H1 (cell line): ENCODE results near the gene BCAS3.

Experiments
- BRCA1 ChIP-seq: IDR thresholded peaks from 2 replicates; pipeline ENCODE4 v1.6.1; 2012; ENCODE audit warnings: low read depth, low read length, improper control_type of control experiment
- GABPA ChIP-seq: IDR thresholded peaks from 2 replicates; pipeline ENCODE4 v1.6.1; 2011; ENCODE audit warnings: mild to moderate bottlenecking, low read length, moderate library complexity, borderline replicate concordance; ENCODE audit not compliant: insufficient read depth
- JUN ChIP-seq: IDR thresholded peaks from 2 replicates; pipeline ENCODE4 v1.6.1; 2011; ENCODE audit warnings: low read depth, mild to moderate bottlenecking, improper control_type of control experiment, low read length
- POLR2A ChIP-seq, 2 experiments: IDR thresholded peaks; 1 replicate in 1 of 2; 2 replicates in 1 of 2; pipeline ENCODE4 v1.6.1; 2011; ENCODE audit warnings: low read depth in 2 of 2, low read length in 2 of 2, mild to moderate bottlenecking in 2 of 2; ENCODE audit errors: control extremely low read depth in 1 of 2
- POLR2AphosphoS5 ChIP-seq: IDR thresholded peaks from 2 replicates; pipeline ENCODE4 v1.6.1; 2011; ENCODE audit warnings: low read depth, low read length
- SP1 ChIP-seq: IDR thresholded peaks from 2 replicates; pipeline ENCODE4 v1.6.1; 2011; ENCODE audit warnings: low read depth, low read length
- TCF12 ChIP-seq: IDR thresholded peaks from 2 replicates; pipeline ENCODE4 v1.6.1; 2011; ENCODE audit warnings: low read depth, mild to moderate bottlenecking, low read length
- TF ChIP-seq, protein P1 (sequence below): IDR thresholded peaks from 2 replicates; pipeline ENCODE4 v1.6.1; 2011; ENCODE audit warnings: low read depth, mild to moderate bottlenecking, low read length; ENCODE audit not compliant: insufficient read depth

DNA sequence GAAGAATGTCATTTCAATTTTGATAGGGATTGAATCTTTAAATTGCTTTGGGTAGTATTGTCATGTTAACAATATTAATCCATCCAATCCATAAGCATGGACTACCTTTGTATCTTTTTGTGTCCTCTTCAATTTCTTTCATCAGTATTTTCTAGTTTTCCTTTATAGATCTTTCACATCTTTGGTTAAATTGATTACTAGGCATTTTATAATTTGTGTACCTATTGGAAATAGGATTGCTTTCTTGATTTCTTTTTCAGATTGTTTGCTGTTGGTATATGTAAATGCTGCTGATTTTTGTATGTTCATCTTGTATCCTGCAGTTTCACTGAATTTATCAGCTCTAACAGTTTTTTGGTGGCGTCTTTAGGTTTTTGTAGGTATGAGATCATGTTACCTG, 24.1 kb upstream of the BCAS3 start:
- TF ChIP-seq BRCA1 (no peak), TCF12 (no peak), SP1 (no peak), JUN (no peak), POLR2AphosphoS5 (no peak), GABPA (no peak), POLR2A (IDR thresholded peaks at IDR 0.05; ENCODE audit: control extremely low read depth in 1 of 2, low read depth in 2 of 2, low read length in 2 of 2) (no peak)
- TF ChIP-seq, protein P1, sequence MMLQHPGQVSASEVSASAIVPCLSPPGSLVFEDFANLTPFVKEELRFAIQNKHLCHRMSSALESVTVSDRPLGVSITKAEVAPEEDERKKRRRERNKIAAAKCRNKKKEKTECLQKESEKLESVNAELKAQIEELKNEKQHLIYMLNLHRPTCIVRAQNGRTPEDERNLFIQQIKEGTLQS = no peak
